Smooth muscle cell (in vitro differentiated cells): ENCODE results near the gene IL10RB. TPM values are rescaled to one million over a fixed set of nuclear protein-coding genes. Genes with fewer than 3 reads are reported as not detected.

Experiments used
- DNase-seq: peaks from one replicate; lab custom pipeline; 2025; ENCODE audit not compliant: unreplicated experiment; lab: John Stamatoyannopoulos, UW
- H2AFZ ChIP-seq: fragments of 200-600 bp; sonication (generic); 2 replicates; pipeline ENCODE4 v1.6.0; 2016; ENCODE audit warnings: antibody characterized with exemption, low read depth, mild to moderate bottlenecking
- H3F3A ChIP-seq: fragments of 200-600 bp; sonication (generic); 2 replicates; pipeline ENCODE4 v1.6.0; 2017; ENCODE audit warnings: antibody characterized with exemption, low read depth
- H3K27ac ChIP-seq: fragments of 200-600 bp; sonication (generic); 2 replicates; pipeline ENCODE4 v1.5.1; 2016; ENCODE audit warnings: low read depth, mild to moderate bottlenecking
- H3K27me3 ChIP-seq: fragments of 200-600 bp; sonication (generic); 2 replicates; pipeline ENCODE4 v1.6.1; 2016; ENCODE audit warnings: low read depth, mild to moderate bottlenecking
- H3K36me3 ChIP-seq: fragments of 200-600 bp; sonication (generic); 2 replicates; pipeline ENCODE4 v1.5.1; 2016; ENCODE audit warnings: low read depth
- H3K4me1 ChIP-seq: fragments of 200-600 bp; sonication (generic); 2 replicates; pipeline ENCODE4 v1.5.1; 2016; ENCODE audit warnings: low read depth
- H3K4me2 ChIP-seq: fragments of 200-600 bp; sonication (generic); 2 replicates; pipeline ENCODE4 v1.6.0; 2016; ENCODE audit warnings: mild to moderate bottlenecking
- H3K4me3 ChIP-seq: fragments of 200-600 bp; sonication (generic); 2 replicates; pipeline ENCODE4 v1.5.1; 2016; ENCODE audit warnings: mild to moderate bottlenecking
- H3K79me2 ChIP-seq: fragments of 200-600 bp; sonication (generic); 2 replicates; pipeline ENCODE4 v1.6.0; 2016; ENCODE audit warnings: low read depth, mild to moderate bottlenecking
- H3K9ac ChIP-seq: fragments of 200-600 bp; sonication (generic); 2 replicates; pipeline ENCODE4 v1.6.0; 2016; ENCODE audit warnings: low read depth
- H3K9me3 ChIP-seq: fragments of 200-600 bp; sonication (generic); replicated peaks from 2 replicates; pipeline ENCODE4 v1.5.1; 2016; ENCODE audit warnings: low read depth
- H4K20me1 ChIP-seq: fragments of 200-600 bp; sonication (generic); 2 replicates; pipeline ENCODE4 v1.6.0; 2016; ENCODE audit warnings: low read depth
- WGBS: methylation state at CpG from one replicate; pipeline ENCODE4 v1.1.7; 2016; ENCODE audit warnings: low lambda C conversion rate; 5-methylcytosine and 5-hydroxymethylcytosine counted together
- polyA plus RNA-seq: library from polyadenylated mRNA; unstranded; fragments of >200 nt; fragmentation: Nextera tagmentation; extraction: Ambion mirVana; gene quantifications from 2 replicates; pipeline ENCODE4 v1.2.1, GENCODE V29; 2016
- total RNA-seq: library from RNA; depleted of rRNA; stranded (reverse); fragments of >200 nt; gene quantifications from 2 replicates; pipeline ENCODE4 v1.2.3, GENCODE V29; 2014
- TF ChIP-seq, protein P1 (sequence below): fragments of 200-600 bp; sonication (generic); IDR thresholded peaks from 2 replicates; pipeline ENCODE4 v1.5.1; 2017; ENCODE audit warnings: borderline replicate concordance, mild to moderate bottlenecking, antibody characterized with exemption; ENCODE audit not compliant: insufficient read depth, poor library complexity, severe bottlenecking

IL10RB gene
- total and polyA plus RNA-seq, 2 experiments from 2014 or later: 34.4 to 40.2 TPM

DNA sequence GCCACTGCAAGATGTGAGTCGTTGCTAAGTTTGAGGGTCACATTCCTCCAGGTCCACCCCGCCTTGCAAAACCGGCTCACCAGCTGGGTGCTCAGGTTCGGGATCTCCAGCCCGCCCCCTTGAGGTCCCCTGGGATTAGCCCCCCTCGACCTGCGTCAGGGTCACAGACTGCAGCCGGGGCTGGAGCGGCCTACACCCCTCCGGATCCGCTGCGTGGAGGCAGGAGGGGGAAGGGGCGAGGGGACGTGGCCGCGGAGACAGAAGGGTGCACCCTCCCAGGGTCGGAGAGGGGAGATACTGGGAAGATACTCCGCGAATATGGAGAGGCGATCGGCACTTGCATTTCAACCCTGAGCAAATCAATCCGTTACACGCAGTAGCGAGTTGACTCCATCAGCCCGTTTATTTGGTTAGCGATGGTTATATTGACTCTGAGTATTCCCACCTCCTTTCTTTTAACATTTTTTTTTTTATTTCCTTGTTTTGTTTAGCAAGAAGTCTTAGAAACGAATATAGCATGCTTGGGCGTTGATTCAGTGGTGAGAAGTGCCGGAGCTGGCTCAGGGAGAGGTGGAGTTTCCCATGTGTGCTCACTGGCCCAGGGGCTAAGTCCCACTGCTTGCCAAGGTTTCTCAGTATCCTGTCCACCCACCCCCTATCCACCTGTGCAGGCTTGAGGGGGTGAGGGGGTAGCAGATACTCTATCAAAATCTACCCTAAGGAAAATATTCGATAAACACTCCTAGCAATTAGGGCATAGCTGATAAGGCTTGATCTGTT is 35.4 kb upstream of the IL10RB start:
- peaks cover 27% of the 10 kb centered on the region for H3K4me1 ChIP-seq
- H3K4me2 ChIP-seq: peak overlapping the region; percentile 96
- peak overlapping the region; percentile 85 for H3K27ac ChIP-seq
- peaks cover 7% of the 10 kb centered on the region for H3F3A ChIP-seq
- TF ChIP-seq, protein P1, sequence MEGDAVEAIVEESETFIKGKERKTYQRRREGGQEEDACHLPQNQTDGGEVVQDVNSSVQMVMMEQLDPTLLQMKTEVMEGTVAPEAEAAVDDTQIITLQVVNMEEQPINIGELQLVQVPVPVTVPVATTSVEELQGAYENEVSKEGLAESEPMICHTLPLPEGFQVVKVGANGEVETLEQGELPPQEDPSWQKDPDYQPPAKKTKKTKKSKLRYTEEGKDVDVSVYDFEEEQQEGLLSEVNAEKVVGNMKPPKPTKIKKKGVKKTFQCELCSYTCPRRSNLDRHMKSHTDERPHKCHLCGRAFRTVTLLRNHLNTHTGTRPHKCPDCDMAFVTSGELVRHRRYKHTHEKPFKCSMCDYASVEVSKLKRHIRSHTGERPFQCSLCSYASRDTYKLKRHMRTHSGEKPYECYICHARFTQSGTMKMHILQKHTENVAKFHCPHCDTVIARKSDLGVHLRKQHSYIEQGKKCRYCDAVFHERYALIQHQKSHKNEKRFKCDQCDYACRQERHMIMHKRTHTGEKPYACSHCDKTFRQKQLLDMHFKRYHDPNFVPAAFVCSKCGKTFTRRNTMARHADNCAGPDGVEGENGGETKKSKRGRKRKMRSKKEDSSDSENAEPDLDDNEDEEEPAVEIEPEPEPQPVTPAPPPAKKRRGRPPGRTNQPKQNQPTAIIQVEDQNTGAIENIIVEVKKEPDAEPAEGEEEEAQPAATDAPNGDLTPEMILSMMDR: peak; percentile 9
- peaks cover 59% of the 10 kb centered on the region for H3K79me2 ChIP-seq
- peak overlapping the region; percentile 99 for H3K4me3 ChIP-seq
- H4K20me1 ChIP-seq: peaks cover 28% of the 10 kb centered on the region
- peak overlapping the region; percentile 93 for H3K9ac ChIP-seq
- WGBS: 4% methylated on average over 30 of the region's 30 CpGs
- no peaks in the 10 kb centered on the region for H3K9me3 ChIP-seq
- H2AFZ ChIP-seq: peak overlapping the region; percentile 98
- H3K27me3 ChIP-seq: no peaks in the 10 kb centered on the region
- DNase-seq: no peak
- H3K36me3 ChIP-seq: no peaks in the 10 kb centered on the region

DNA sequence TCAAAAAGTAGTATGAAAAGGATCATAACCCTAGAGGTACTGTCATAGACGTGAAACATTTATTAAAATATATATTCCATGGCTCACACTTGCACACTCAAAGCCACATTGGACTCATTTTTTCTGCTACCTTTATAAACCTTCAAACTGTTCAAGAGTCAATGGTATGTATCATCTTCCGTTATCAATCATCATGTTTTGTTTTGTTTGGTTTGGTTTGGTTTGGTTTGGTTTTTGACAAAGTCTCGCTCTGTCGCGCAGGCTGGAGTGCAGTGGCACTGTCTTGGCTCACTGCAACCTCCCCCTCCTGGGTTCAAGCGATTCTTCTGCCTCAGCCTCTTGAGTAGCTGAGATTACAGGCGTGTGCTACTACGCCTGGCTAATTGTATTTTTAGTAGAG is 34.6 kb upstream of the IL10RB start:
- peak overlapping the region; percentile 93 for H3K9ac ChIP-seq
- no peak overlapping the region for H2AFZ ChIP-seq
- DNase-seq: no peak
- H3K27me3 ChIP-seq: no peaks in the 10 kb centered on the region
- peaks cover 27% of the 10 kb centered on the region for H3K4me1 ChIP-seq
- H3K79me2 ChIP-seq: peaks cover 65% of the 10 kb centered on the region
- TF ChIP-seq, protein P1: no peak
- no peak overlapping the region for H3K27ac ChIP-seq
- peak overlapping the region; percentile 99 for H3K4me3 ChIP-seq
- H3K9me3 ChIP-seq: no peaks in the 10 kb centered on the region
- H3K36me3 ChIP-seq: no peaks in the 10 kb centered on the region
- peaks cover 7% of the 10 kb centered on the region for H3F3A ChIP-seq
- peaks cover 35% of the 10 kb centered on the region for H4K20me1 ChIP-seq
- WGBS: 83% methylated on average over 8 of the region's 8 CpGs
- H3K4me2 ChIP-seq: peak overlapping the region; percentile 96

DNA sequence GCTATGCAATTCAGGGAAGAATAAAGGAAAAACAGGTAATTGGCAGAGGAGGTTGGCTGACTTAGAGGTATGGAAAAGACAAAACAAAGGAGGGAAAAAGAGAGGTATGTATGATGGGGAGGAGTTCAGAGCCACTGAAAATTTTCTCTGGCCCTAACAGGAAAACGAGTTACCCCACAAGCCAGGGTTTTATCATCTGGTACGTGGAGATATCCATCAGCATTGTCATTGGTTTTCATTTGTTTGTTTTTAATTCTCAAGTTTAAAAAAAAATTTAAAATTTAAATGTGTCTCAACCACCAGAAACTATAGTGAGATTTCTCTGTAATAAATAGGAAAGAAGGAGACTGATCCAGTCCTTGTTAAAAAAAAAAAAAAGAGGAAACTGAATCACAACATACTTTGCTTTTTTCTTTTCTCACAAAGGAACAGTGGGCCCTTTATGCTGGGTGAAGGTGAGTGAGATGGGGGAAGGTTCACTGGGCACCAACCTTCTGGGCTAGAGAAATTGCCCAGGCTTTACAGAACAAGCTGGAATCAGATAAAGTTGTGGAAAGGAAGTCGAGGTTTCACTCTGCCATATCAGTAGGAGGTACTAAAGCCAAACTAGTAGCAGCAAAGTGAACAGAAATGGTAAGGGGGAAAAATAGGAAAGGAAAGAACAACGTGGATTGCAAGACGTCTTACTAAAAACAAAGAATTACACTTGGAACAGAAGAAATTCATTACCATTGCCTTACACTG is 33.7 kb upstream of the IL10RB start:
- Histone ChIP-seq H3K4me3 (no peak overlapping the region), H3K9ac (no peak overlapping the region), H3K4me2 (peak overlapping the region; percentile 96), H3K9me3 (no peaks in the 10 kb centered on the region), H3K27me3 (no peaks in the 10 kb centered on the region), H3K27ac (peak overlapping the region; percentile 33), H2AFZ (no peak overlapping the region), H4K20me1 (peaks cover 44% of the 10 kb centered on the region), H3F3A (peaks cover 2% of the 10 kb centered on the region), H3K79me2 (peaks cover 71% of the 10 kb centered on the region), H3K36me3 (no peaks in the 10 kb centered on the region), H3K4me1 (peaks cover 27% of the 10 kb centered on the region)
- no peak for DNase-seq
- TF ChIP-seq, protein P1: no peak
- WGBS: 51% methylated on average over 5 of the region's 5 CpGs
